MCF 10A (cell line): ENCODE measurements around the gene COL13A1. TPM values are rescaled to one million over a fixed set of nuclear protein-coding genes. Genes with fewer than 3 reads are reported as not detected.

ENCODE experiments used
- BruUV-seq: library from RNA; stranded (reverse); fragments of 400-500 nt; replicated peaks from 2 replicates; lab custom pipeline; 2021; lab: Mats Ljungman, UMichigan
- CTCF ChIA-PET: fragments of 300-600 bp; sonication (Branson Sonifier 250); formaldehyde crosslinking; extraction: SDS; loops from one replicate; lab custom pipeline; 2021; ENCODE audit warnings: antibody characterized with exemption, inconsistent platforms; lab: Yijun Ruan, JAX
- POLR2A ChIA-PET: fragments of 300-600, 350-650 bp; sonication (Branson Sonifier 250); formaldehyde crosslinking; extraction: SDS; loops from one replicate; lab custom pipeline; 2020; ENCODE audit warnings: antibody characterized with exemption, inconsistent platforms; lab: Yijun Ruan, JAX
- DNase-seq: peaks from one replicate; pipeline ENCODE4 v3.0.0-alpha.2; 2018; ENCODE audit not compliant: unreplicated experiment
- H3K27ac Mint-ChIP-seq: one replicate; pipeline ENCODE4 v1.8.0; 2022; ENCODE audit warnings: mild to moderate bottlenecking, low read depth, mixed read lengths; ENCODE audit not compliant: unreplicated experiment
- H3K27me3 Mint-ChIP-seq: one replicate; pipeline ENCODE4 v1.8.0; 2022; ENCODE audit warnings: mixed read lengths; ENCODE audit not compliant: insufficient read depth, unreplicated experiment
- H3K36me3 Mint-ChIP-seq: one replicate; pipeline ENCODE4 v1.8.0; 2022; ENCODE audit warnings: mild to moderate bottlenecking, moderate library complexity, mixed read lengths; ENCODE audit not compliant: insufficient read depth, unreplicated experiment
- H3K4me1 Mint-ChIP-seq: one replicate; pipeline ENCODE4 v1.8.0; 2022; ENCODE audit warnings: mixed read lengths; ENCODE audit not compliant: insufficient read depth, unreplicated experiment
- H3K4me3 Mint-ChIP-seq: one replicate; pipeline ENCODE4 v1.8.0; 2022; ENCODE audit warnings: mild to moderate bottlenecking, moderate library complexity, mixed read lengths; ENCODE audit not compliant: unreplicated experiment
- H3K9me3 Mint-ChIP-seq: one replicate; pipeline ENCODE4 v1.8.0; 2022; ENCODE audit warnings: mixed read lengths; ENCODE audit not compliant: unreplicated experiment
- CTCF ChIP-seq: fragments of 200-600 bp; IDR thresholded peaks from one replicate; pipeline ENCODE4 v1.8.0; 2022; ENCODE audit warnings: antibody characterized with exemption, mild to moderate bottlenecking; ENCODE audit not compliant: unreplicated experiment
- intact Hi-C: fragments of 100-400 bp; cut with micrococcal nuclease; formaldehyde crosslinking; loops from 2 replicates; pipeline ENCODE4 v1.14.1; 2022
- total RNA-seq: library from RNA; stranded (reverse); gene quantifications from 2 replicates; pipeline ENCODE4 v1.2.3, GENCODE V29; 2022

COL13A1 gene
- total RNA-seq, 1 experiment from 2014 or later, result 0.47 TPM

- ChIA-PET POLR2A (interaction anchor here (0.6 kb wide), 1 partner anchor 524 kb away, joined by 4 read pairs; no protein-coding TSS in a partner anchor), CTCF (interaction anchor here (0.7 to 1.4 kb wide), 3 partner anchors 51 to 95 kb away, joined by 3 to 4 read pairs (median 4); no protein-coding TSS in a partner anchor)
- BruUV-seq, result no TSS peak
- H3K9me3 Mint-ChIP-seq, result no peaks in the 10 kb centered on the region
- no peak overlapping the region for H3K27ac Mint-ChIP-seq
- H3K4me1 Mint-ChIP-seq, result peaks cover 19% of the 10 kb centered on the region
- DNase-seq, result peak; percentile 68
- H3K27me3 Mint-ChIP-seq, result no peaks in the 10 kb centered on the region
- no peak overlapping the region for H3K4me3 Mint-ChIP-seq
- H3K36me3 Mint-ChIP-seq, result no peaks in the 10 kb centered on the region
- TF ChIP-seq CTCF, result no peak
- intact Hi-C loops, result no loop called here
Observed at GRCh38 chr10:69863580-69863979, 61.9 kb downstream of the COL13A1 start.

- intact Hi-C loops, result no loop called here
- CTCF ChIA-PET, result interaction anchor here (0.6 to 1.4 kb wide), 4 partner anchors 50 to 282 kb away, joined by 3 to 4 read pairs (median 4); partner anchors contain the start of gene TYSND1
- Mint-ChIP-seq H3K27ac (no peak overlapping the region), H3K27me3 (no peaks in the 10 kb centered on the region), H3K4me3 (no peak overlapping the region), H3K36me3 (no peaks in the 10 kb centered on the region), H3K4me1 (peaks cover 26% of the 10 kb centered on the region), H3K9me3 (no peaks in the 10 kb centered on the region)
- no peak for TF ChIP-seq CTCF
- POLR2A ChIA-PET, result interaction anchor here (0.6 kb wide), 1 partner anchor 524 kb away, joined by 4 read pairs; no protein-coding TSS in a partner anchor
- peak; percentile 82 for DNase-seq
- BruUV-seq, result no TSS peak
Observed at GRCh38 chr10:69864321-69864720, 62.6 kb downstream of the COL13A1 start.

- intact Hi-C loops, result no loop called here
- BruUV-seq, result no TSS peak
- Mint-ChIP-seq H3K27me3 (no peaks in the 10 kb centered on the region), H3K9me3 (no peaks in the 10 kb centered on the region), H3K4me1 (peaks cover 26% of the 10 kb centered on the region), H3K36me3 (no peaks in the 10 kb centered on the region), H3K4me3 (no peak overlapping the region), H3K27ac (no peak overlapping the region)
- TF ChIP-seq CTCF, result no peak
- CTCF ChIA-PET, result interaction anchor here (0.7 to 1.1 kb wide), 3 partner anchors 50 to 177 kb away, joined by 3 to 4 read pairs (median 4); no protein-coding TSS in a partner anchor
- POLR2A ChIA-PET, result no interaction called here
- no peak for DNase-seq
Observed at GRCh38 chr10:69865450-69865849, 63.7 kb downstream of the COL13A1 start.

- intact Hi-C loops, result no loop called here
- peaks cover 25% of the 10 kb centered on the region for H3K4me1 Mint-ChIP-seq
- H3K4me3 Mint-ChIP-seq, result no peak overlapping the region
- no peaks in the 10 kb centered on the region for H3K9me3 Mint-ChIP-seq
- H3K27me3 Mint-ChIP-seq, result no peaks in the 10 kb centered on the region
- no peak for DNase-seq
- no TSS peak for BruUV-seq
- no peaks in the 10 kb centered on the region for H3K36me3 Mint-ChIP-seq
- no peak for TF ChIP-seq CTCF
- CTCF ChIA-PET, result no interaction called here
- H3K27ac Mint-ChIP-seq, result no peak overlapping the region
- POLR2A ChIA-PET, result no interaction called here
Observed at GRCh38 chr10:69866246-69866687, 64.6 kb downstream of the COL13A1 start.
